ENCODE data around the gene SLC46A3. TPM values are rescaled to one million over a fixed set of nuclear protein-coding genes. Genes with fewer than 3 reads are reported as not detected.

SLC46A3 gene
- total and polyA plus RNA-seq, 4 donors, result 7.0 to 63.3 (median 32.6) TPM

GRCh38 chr13:28710161-28710560 is 8.6 kb downstream of the SLC46A3 start:
- TF ChIP-seq RXRA (IDR thresholded peaks at IDR 0.05) (no peak), HNF4G (IDR thresholded peaks at IDR 0.05) (no peak), NR2F2 (IDR thresholded peaks at IDR 0.05) (no peak), TAF1 (conservative IDR thresholded peaks at IDR 0.05) (no peak), EGR1 (IDR thresholded peaks at IDR 0.05; ENCODE audit: low read depth in 2 of 2) (no peak), RAD21 (IDR thresholded peaks at IDR 0.05) (no peak), FOXA1 (IDR thresholded peaks at IDR 0.05) (no peak), HNF4A (conservative IDR thresholded peaks at IDR 0.05) (no peak), MAX (IDR thresholded peaks at IDR 0.05) (no peak), SP1 (IDR thresholded peaks at IDR 0.05) (no peak), GABPA (IDR thresholded peaks at IDR 0.05 in 1 of 2, conservative IDR thresholded peaks at IDR 0.05 in 1 of 2) (no peak), FOXA2 (IDR thresholded peaks at IDR 0.05) (no peak), YY1 (IDR thresholded peaks at IDR 0.05) (no peak), JUND (IDR thresholded peaks at IDR 0.05) (no peak), ATF3 (IDR thresholded peaks at IDR 0.05) (no peak), ZBTB33 (IDR thresholded peaks at IDR 0.05) (no peak)
- TF ChIP-seq, protein P1, sequence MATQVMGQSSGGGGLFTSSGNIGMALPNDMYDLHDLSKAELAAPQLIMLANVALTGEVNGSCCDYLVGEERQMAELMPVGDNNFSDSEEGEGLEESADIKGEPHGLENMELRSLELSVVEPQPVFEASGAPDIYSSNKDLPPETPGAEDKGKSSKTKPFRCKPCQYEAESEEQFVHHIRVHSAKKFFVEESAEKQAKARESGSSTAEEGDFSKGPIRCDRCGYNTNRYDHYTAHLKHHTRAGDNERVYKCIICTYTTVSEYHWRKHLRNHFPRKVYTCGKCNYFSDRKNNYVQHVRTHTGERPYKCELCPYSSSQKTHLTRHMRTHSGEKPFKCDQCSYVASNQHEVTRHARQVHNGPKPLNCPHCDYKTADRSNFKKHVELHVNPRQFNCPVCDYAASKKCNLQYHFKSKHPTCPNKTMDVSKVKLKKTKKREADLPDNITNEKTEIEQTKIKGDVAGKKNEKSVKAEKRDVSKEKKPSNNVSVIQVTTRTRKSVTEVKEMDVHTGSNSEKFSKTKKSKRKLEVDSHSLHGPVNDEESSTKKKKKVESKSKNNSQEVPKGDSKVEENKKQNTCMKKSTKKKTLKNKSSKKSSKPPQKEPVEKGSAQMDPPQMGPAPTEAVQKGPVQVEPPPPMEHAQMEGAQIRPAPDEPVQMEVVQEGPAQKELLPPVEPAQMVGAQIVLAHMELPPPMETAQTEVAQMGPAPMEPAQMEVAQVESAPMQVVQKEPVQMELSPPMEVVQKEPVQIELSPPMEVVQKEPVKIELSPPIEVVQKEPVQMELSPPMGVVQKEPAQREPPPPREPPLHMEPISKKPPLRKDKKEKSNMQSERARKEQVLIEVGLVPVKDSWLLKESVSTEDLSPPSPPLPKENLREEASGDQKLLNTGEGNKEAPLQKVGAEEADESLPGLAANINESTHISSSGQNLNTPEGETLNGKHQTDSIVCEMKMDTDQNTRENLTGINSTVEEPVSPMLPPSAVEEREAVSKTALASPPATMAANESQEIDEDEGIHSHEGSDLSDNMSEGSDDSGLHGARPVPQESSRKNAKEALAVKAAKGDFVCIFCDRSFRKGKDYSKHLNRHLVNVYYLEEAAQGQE (IDR thresholded peaks at IDR 0.05), result no peak
- TF ChIP-seq, protein P2, sequence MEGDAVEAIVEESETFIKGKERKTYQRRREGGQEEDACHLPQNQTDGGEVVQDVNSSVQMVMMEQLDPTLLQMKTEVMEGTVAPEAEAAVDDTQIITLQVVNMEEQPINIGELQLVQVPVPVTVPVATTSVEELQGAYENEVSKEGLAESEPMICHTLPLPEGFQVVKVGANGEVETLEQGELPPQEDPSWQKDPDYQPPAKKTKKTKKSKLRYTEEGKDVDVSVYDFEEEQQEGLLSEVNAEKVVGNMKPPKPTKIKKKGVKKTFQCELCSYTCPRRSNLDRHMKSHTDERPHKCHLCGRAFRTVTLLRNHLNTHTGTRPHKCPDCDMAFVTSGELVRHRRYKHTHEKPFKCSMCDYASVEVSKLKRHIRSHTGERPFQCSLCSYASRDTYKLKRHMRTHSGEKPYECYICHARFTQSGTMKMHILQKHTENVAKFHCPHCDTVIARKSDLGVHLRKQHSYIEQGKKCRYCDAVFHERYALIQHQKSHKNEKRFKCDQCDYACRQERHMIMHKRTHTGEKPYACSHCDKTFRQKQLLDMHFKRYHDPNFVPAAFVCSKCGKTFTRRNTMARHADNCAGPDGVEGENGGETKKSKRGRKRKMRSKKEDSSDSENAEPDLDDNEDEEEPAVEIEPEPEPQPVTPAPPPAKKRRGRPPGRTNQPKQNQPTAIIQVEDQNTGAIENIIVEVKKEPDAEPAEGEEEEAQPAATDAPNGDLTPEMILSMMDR (IDR thresholded peaks at IDR 0.05; ENCODE audit: low read depth, low read length, missing input control), result no peak
- Histone ChIP-seq H3K36me3 (ENCODE audit: control insufficient read depth in 4 of 4, insufficient read depth in 3 of 4, low read depth in 1 of 4, low read length in 3 of 4) (peaks cover 6 to 19% (median 17%) of the 10 kb centered on the region in 4 donors), H3K9me3 (ENCODE audit: control insufficient read depth in 4 of 4, low read length in 3 of 4) (no peaks in the 10 kb centered on the region), H3K27me3 (ENCODE audit: control insufficient read depth in 4 of 4, insufficient read depth in 4 of 4, low read length in 3 of 4) (no peaks in the 10 kb centered on the region), H3K4me1 (ENCODE audit: control insufficient read depth in 4 of 4, insufficient read depth in 4 of 4, low read length in 3 of 4) (peaks cover 0 to 5% (median 4%) of the 10 kb centered on the region in 4 donors), H3K4me3 (ENCODE audit: low read depth in 1 of 3, low read length in 3 of 3) (no peak overlapping the region), H3K27ac (ENCODE audit: low read depth in 1 of 2, low read length in 2 of 2) (no peak overlapping the region), H3K9ac (ENCODE audit: low read depth in 1 of 2, low read length in 2 of 2) (no peak overlapping the region)
- 89% methylated on average over 4 of the region's 4 CpGs for WGBS
- no peak for DNase-seq (ENCODE audit: low spot score)
